ENCODE results near the gene USP6NL.

DNA sequence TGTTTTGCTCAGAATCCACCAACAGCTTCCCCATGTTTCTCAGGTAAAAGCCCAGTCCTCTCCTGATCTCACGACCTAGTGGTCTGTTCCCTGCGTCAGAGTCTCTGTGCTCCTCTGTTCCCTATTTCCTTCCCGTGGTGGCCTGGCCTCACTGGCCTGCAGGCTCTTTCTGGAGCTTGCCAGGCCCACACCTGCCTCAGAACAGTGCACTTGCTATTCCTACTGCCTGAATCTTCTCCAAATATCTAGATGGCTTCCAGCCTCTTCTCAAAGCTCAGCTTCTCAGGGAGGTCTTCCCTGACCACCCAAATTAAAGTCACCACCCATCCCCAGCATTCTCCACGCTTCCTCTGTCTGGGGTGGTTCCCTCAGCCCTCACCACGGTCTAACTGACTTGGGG, 165.3 kb downstream of the USP6NL start:
- TF ChIP-seq, protein P1, sequence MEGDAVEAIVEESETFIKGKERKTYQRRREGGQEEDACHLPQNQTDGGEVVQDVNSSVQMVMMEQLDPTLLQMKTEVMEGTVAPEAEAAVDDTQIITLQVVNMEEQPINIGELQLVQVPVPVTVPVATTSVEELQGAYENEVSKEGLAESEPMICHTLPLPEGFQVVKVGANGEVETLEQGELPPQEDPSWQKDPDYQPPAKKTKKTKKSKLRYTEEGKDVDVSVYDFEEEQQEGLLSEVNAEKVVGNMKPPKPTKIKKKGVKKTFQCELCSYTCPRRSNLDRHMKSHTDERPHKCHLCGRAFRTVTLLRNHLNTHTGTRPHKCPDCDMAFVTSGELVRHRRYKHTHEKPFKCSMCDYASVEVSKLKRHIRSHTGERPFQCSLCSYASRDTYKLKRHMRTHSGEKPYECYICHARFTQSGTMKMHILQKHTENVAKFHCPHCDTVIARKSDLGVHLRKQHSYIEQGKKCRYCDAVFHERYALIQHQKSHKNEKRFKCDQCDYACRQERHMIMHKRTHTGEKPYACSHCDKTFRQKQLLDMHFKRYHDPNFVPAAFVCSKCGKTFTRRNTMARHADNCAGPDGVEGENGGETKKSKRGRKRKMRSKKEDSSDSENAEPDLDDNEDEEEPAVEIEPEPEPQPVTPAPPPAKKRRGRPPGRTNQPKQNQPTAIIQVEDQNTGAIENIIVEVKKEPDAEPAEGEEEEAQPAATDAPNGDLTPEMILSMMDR (conservative IDR thresholded peaks at IDR 0.05 in 1 of 2, IDR thresholded peaks at IDR 0.05 in 1 of 2; ENCODE audit: extremely low read depth in 1 of 2, insufficient read depth in 1 of 2, low read depth in 1 of 2, low read length in 2 of 2) = no peak
- no peak for TF ChIP-seq EZH2 (IDR thresholded peaks at IDR 0.05; ENCODE audit: borderline replicate concordance, low read length)
